Activated CD8-positive, alpha-beta memory T cell treated with anti-CD3 and anti-CD28 coated beads for 48 hours (primary cell): ENCODE measurements around the gene SWSAP1.
A peak's percentile ranks its signal among the peaks of the same experiment; 100 is the strongest.

Experiments used
- DNase-seq, 3 experiments: peaks; one replicate each; pipeline ENCODE4 v3.0.0-alpha.2; 2020; ENCODE audit warnings: low read depth in 2 of 3, low spot score in 2 of 3

The SWSAP1 gene

DNA sequence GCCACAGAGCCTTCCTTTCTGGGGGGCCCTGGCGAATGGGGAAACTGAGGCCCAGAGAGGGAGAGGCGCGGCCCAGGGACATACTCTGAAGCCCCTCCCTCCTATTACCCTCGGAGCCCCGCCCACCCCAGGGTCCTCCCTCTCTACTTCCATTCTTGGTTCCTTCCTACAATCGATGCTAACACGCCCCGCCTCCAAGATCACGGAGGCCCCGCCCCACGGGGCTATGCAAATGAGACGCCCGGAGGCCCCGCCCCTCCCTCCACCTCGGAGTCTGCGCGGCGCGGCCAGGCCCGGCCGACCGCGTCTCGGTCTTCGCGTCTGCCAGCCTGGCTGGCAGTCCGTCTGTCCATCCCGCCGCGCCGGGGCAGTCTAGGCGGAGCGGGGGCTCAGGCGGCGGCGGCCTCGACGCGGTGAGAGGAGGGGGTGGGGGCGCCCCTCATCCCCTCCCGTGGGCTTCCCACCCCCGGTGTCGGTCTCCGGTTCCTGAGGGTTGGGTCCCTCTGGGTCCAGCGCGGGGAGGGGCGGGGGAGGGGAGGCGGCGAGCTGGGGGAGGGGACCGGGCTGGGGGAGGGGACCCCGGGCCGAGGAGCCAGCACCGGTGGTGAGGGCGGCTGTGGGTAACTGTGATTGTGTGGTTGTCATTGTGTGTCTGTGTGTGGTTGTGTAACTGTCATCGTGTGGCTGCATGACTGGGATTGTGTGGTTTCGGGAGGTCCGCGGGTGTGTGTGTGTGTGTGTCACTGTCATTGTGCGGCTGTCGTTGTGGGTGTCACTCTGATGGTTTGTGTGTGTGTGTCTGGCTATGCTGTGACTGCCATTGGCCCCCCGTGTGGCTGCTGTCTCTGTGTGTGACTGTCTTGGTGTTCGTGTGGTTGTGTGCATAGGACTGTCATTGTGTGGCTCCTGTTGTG, 19.0 kb upstream of the SWSAP1 start, which contains the start of gene PLPPR2:
TSS of gene PLPPR2 (plus strand) at position 273 of the 914 bp plus-strand sequence. CDS start 2,242 bp downstream, outside the sequence.
- peak; percentile 51 to 71 (median 58) for DNase-seq

DNA sequence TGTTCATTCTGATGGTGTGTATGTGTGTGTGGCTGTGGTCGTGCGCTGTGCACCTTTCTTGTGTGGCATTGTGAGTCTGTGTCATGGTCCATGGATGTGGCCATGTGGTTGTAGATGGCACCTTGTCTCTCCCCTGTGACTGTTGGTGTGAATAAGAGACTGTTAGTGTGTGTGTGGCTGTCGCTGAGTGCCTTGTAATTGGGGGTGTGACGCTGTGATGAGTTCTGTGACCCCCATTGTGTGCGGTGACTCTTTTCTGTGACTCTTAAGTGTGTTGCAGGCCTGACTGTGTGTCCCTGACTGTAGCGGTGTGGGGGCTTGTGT, 18.4 kb upstream of the SWSAP1 start:
- no peak for DNase-seq

DNA sequence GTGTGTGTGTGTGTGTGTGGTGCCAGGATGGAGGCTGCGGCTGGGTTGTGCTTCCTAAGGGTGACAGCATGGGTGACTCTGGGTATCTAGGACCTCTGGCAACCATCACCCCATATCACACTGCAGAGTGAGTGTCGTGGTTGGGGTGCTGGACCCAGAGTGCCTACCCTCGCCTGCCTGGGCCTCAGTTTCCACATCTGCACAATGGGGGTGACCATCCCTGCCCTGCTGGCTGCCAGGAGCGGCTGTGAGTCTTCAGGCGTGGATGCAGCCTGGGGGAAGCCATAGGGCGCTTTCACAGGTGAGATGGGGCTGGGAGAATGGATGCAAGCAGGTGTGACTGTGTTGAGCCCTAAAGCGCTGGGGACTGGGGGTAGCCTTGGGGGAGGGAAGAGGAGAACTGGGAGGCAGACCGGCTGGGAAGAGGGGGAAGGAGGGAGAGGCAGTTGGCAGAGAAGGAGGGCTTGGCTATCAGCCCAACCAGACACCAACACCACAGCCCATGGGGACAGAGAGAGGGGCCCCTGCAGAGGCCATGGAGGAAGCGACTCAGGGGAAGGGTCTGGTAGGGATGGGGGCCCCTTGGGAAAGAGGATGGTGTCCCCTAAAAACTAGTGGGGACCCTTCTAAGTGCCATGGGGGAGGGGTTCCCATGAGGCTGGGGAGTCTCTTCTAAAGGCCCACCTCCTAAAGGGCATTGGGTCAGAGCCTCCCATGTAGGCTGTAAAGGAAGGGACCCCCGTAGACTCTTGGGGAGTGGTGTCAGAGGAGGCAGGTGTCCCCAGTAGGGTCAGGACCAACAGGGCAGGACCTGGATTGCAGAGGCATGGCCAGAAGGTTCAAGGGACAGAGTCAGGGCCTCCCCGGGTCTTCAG, 17.6 kb upstream of the SWSAP1 start:
- no peak for DNase-seq

DNA sequence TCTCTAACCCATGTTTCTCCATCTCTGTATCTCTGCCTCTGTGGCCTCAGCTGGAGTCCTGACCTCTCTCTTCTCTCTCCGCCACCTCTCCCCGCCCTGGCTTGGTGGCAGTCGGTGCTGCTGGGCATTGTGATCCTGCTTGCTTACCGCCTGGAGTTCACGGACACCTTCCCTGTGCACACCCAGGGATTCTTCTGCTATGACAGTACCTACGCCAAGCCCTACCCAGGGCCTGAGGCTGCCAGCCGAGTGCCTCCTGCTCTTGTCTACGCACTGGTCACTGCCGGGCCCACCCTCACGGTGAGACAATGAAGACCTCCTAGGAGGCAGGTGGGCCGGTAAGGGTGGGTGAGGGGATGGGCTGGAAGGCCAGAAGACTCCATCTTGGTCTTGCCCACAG, 15.0 kb upstream of the SWSAP1 start:
- no peak for DNase-seq

- DNase-seq, result no peak
Observed at GRCh38 chr19:11361037-11361770, 13.3 kb upstream of the SWSAP1 start.

DNA sequence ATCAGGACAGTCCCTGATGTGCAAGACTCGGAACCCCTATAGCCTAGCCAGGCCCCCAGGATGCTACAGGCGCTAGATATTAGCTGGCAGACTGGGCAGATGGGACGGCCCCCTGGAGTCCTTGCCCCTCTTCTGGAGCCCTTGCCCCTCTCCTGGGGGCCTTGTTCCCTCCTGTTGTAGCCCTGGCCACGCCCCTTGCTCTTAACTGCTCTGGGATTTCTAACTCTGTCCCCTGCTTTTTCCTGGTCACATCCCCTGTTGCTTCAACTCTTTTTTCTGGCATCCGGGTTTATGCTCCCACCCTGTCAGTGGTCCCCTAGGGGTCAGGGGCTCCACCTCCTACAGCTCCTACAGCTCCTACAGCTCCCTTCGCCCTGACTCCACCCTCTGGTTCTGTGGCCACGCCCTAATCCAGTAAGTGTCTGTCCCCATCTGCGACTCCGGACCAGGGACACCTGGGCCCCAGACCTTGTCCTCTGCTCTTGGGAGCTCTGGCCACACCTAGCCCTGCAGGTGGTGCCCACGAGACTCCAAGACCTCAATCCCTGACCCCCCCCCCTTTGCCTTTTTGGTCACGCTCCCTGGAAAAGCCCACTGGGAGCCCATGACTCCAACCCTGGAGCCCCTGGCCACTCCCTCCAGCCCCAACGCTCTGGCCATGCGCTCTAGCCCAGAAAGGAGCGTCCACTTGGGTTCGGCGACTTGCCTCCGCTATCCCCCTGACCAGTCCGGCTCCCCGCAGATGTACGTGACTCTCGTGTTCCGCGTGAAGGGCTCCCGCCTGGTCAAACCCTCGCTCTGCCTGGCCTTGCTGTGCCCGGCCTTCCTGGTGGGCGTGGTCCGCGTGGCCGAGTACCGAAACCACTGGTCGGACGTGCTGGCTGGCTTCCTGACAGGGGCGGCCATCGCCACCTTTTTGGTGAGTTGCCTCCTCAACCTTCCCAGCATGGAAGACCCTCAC, 12.4 kb upstream of the SWSAP1 start:
- no peak for DNase-seq

GRCh38 chr19:11363881-11364280, 10.6 kb upstream of the SWSAP1 start:
- DNase-seq, result no peak

GRCh38 chr19:11364296-11364904, 10.1 kb upstream of the SWSAP1 start:
- no peak for DNase-seq

GRCh38 chr19:11364935-11365334, 9.5 kb upstream of the SWSAP1 start:
- DNase-seq, result no peak

DNA sequence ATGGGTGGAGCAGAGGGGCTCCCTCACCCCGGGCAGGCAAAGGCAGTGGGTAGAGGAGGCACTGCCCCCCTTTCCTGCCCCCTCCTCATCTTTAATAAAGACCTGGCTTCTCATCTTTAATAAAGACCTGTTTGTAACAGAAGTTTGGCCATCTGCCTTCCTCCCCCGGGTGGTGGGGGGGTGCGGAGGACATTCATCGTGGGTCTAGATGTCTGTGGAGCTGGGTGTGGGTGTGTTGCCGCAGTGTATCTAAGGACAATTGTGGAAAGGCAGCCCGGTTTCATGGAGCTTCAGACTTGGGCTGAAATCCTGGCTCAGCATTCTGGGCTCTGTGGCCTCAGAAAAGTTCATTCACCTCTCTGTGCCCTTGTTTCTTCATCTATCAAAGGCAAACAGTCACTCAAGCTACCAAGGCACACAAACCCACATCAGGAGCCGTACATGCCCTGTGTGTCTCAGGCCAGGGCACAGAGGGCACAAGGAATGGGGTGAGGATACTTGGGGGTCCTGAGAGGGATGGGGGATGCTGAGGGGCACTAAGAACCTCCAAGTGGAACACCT, 8.8 kb upstream of the SWSAP1 start:
- DNase-seq, result no peak

DNA sequence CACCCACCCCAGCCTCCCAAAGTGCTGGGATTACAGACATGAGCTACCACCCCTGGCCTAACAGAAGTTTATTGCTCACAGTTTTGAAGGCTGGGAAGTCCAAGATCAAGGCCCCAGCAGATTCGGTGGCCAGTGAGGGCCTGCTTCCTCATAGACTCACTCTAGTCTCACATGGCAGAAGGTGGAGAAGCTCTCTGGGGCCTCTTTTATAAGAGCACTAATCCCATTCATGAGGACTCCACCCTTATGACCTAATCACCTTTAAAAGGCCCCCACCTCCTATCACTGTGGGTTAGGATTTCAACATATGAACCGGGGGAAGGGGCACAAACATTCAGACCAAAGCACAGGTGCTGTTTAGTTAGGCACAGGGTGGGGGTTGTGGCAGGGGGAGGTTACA, 6.9 kb upstream of the SWSAP1 start:
- DNase-seq, result no peak

DNA sequence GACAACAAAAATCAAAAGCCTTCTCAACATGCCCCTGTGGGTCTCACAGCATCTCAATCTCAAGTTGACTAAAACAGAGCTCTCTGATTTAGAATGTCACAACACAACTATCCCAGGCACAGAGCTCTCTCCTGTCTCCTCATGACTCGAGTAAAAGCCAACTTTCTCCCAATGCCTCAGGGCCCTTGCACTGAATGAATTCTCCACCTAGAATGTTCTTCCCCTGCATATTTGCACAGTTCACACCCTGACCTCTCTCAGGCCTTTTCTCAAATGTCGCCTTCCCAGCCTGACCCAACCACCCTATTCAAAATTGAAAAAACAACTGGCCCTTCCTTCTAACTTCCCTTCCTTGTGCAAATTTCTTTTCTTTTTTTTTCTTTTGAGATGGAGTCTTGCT, 3.7 kb upstream of the SWSAP1 start:
- DNase-seq, result no peak

- no peak for DNase-seq
Observed at GRCh38 chr19:11373166-11373884, 1.1 kb upstream of the SWSAP1 start.

DNA sequence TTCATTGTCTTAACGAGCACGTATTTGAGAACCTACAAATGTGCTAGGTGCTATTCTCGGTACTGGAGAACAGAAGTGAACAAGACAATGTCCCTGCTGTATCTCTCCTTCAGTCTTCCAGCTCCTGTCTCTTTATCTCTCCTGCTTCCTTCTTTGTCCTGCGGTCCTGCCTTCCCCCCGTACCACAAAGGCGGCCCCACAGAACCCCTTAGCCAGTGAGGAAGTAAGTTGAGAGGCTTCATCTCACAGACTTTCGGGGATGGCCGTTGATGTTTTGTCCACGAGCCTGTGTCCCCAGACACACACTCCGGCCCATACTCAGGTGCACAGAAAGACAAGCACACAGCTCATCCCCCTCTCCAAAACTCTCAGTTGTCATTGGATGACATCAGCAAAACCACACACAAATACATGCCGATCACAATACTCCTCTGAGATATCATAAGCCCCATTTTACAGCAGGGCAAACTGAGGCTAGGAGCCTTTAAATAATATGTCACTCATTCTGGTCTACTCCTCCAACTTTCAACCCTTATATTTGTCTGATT, 507 bp upstream of the SWSAP1 start:
- DNase-seq, result no peak

DNA sequence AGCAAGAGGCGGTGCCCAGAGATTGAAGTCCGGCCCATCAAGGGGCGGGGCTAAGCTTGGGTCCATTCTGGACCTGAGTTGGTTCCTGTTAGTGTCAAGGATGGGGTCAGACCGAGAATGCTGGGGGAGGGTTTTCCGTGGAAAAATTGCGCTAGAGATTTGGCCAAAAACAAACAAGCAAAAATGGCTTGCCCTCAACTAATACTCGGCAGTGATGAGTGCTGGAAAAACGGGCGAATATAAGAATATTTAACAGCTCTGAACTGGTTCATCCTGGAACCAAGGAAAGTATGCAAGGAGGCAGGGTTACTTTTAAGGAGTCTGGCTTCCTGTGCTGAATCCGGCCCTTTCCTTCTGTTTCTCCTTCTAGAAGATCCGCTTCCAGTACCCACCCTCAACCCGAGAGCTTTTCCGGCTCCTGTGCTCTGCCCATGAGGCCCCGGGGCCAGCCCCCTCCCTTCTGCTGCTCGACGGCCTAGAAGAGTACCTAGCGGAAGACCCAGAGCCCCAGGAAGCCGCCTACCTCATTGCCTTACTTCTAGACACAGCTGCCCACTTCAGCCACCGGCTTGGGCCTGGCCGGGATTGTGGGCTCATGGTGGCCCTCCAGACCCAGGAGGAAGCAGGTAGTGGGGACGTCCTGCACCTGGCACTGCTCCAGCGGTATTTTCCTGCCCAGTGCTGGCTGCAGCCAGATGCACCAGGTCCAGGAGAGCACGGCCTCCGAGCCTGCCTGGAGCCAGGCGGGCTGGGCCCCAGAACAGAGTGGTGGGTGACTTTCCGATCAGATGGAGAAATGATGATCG, 880 bp downstream of the SWSAP1 start:
- no peak for DNase-seq

DNA sequence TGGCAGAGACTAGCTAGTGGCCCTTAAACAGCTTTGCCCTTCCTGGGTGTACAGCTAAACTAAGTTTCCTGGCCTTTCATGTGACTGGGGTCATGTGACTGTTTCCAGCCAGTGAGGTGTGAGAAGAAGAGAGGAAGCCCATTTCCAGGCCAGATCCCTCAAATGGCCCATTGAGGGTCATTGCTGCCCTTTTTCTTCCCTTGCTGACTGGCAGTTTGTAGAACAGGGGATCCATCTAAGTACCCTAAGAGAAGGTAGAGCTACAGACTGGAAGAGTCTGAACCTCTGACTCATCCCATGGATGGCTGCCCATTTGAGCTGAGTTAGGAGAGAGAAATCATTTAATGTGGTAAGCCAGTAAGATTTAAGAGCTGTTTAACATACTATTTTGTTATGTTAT, 2.8 kb downstream of the SWSAP1 start:
- no peak for DNase-seq

DNA sequence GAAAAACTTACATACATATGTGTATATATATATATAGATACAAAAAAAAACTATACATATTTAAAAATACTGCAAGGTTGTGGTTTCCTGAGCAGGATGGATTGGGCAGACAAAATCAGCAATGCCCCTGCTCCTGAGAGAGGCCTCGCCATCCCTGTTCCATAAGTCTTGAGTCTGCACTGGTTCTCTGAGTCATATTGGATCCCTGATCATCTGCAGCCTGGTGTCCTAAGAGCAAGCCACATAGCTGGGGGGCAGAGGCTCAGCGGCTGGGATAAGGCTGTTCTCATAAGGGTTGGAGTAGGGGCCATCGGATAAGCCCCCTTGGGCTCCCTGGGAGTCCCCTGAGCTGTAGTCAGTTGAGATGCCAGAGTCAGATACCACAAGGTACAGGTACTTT, 3.3 kb downstream of the SWSAP1 start:
- no peak for DNase-seq
